Nephron (organoid): ENCODE measurements around the gene SLAMF8.

ENCODE experiments used
- H3K27ac Mint-ChIP-seq, 3 experiments: 2 replicates each; pipeline ENCODE4 v1.8.0; 2020; ENCODE audit warnings: mixed read lengths in 3 of 3, mild to moderate bottlenecking in 2 of 3, moderate library complexity in 1 of 3
- H3K27me3 Mint-ChIP-seq: 2 replicates; pipeline ENCODE4 v1.8.0; 2021; ENCODE audit warnings: low read depth, mild to moderate bottlenecking, moderate library complexity, mixed read lengths
- H3K36me3 Mint-ChIP-seq: 2 replicates; pipeline ENCODE4 v1.8.0; 2020; ENCODE audit warnings: low read depth, mixed read lengths
- H3K4me1 Mint-ChIP-seq: 2 replicates; pipeline ENCODE4 v1.8.0; 2020; ENCODE audit warnings: mixed read lengths
- H3K4me3 Mint-ChIP-seq, 3 experiments: 2 replicates each; pipeline ENCODE4 v1.8.0; 2020; ENCODE audit warnings: mild to moderate bottlenecking in 3 of 3, mixed read lengths in 3 of 3, moderate library complexity in 2 of 3
- H3K9me3 Mint-ChIP-seq: 2 replicates; pipeline ENCODE4 v1.8.0; 2020; ENCODE audit warnings: mixed read lengths
- CTCF ChIP-seq, 3 experiments: fragments of 200-600 bp; sonication (generic); IDR thresholded peaks; one replicate each; pipeline ENCODE4 v1.5.0; 2021; ENCODE audit warnings: antibody characterized with exemption in 3 of 3; ENCODE audit not compliant: unreplicated experiment in 3 of 3

SLAMF8 gene

GRCh38 chr1:159803956-159804689 is 22.6 kb upstream of the SLAMF8 start:
- H3K4me3 Mint-ChIP-seq = no peak overlapping the region
- no peak overlapping the region for H3K27ac Mint-ChIP-seq
- no peaks in the 10 kb centered on the region for H3K36me3 Mint-ChIP-seq
- H3K27me3 Mint-ChIP-seq = peaks cover 30% of the 10 kb centered on the region
- TF ChIP-seq CTCF (IDR thresholded peaks at IDR 0.05; ENCODE audit: unreplicated experiment in 3 of 3) = no peak
- H3K4me1 Mint-ChIP-seq = no peaks in the 10 kb centered on the region
- no peaks in the 10 kb centered on the region for H3K9me3 Mint-ChIP-seq

GRCh38 chr1:159804924-159805323 is 21.7 kb upstream of the SLAMF8 start:
- Mint-ChIP-seq H3K4me3 (no peak overlapping the region), H3K27ac (no peak overlapping the region), H3K36me3 (no peaks in the 10 kb centered on the region), H3K4me1 (no peaks in the 10 kb centered on the region), H3K9me3 (no peaks in the 10 kb centered on the region), H3K27me3 (peaks cover 30% of the 10 kb centered on the region)
- TF ChIP-seq CTCF (IDR thresholded peaks at IDR 0.05; ENCODE audit: unreplicated experiment in 3 of 3) = no peak

GRCh38 chr1:159815926-159816325 is 10.7 kb upstream of the SLAMF8 start:
- Mint-ChIP-seq H3K4me1 (no peaks in the 10 kb centered on the region), H3K27ac (no peak overlapping the region), H3K27me3 (peaks cover 19% of the 10 kb centered on the region), H3K36me3 (no peaks in the 10 kb centered on the region), H3K4me3 (no peak overlapping the region), H3K9me3 (no peaks in the 10 kb centered on the region)
- no peak for TF ChIP-seq CTCF (IDR thresholded peaks at IDR 0.05; ENCODE audit: unreplicated experiment in 3 of 3)

GRCh38 chr1:159817276-159818041 is 9.2 kb upstream of the SLAMF8 start:
- Mint-ChIP-seq H3K36me3 (no peaks in the 10 kb centered on the region), H3K9me3 (no peaks in the 10 kb centered on the region), H3K27me3 (peaks cover 21% of the 10 kb centered on the region), H3K27ac (peak overlapping the region in 2 of 3 experiments; percentile 8 to 90), H3K4me1 (no peaks in the 10 kb centered on the region), H3K4me3 (no peak overlapping the region)
- TF ChIP-seq CTCF (IDR thresholded peaks at IDR 0.05; ENCODE audit: unreplicated experiment in 3 of 3) = no peak

GRCh38 chr1:159821171-159821867 is 5.4 kb upstream of the SLAMF8 start:
- peaks cover 7% of the 10 kb centered on the region for H3K4me1 Mint-ChIP-seq
- peaks cover 50% of the 10 kb centered on the region for H3K27me3 Mint-ChIP-seq
- H3K27ac Mint-ChIP-seq = peak overlapping the region in 2 of 3 experiments; percentile 78 to 85
- no peaks in the 10 kb centered on the region for H3K9me3 Mint-ChIP-seq
- TF ChIP-seq CTCF (IDR thresholded peaks at IDR 0.05; ENCODE audit: unreplicated experiment in 3 of 3) = peak in 1 of 3 experiments; percentile 17
- H3K4me3 Mint-ChIP-seq = no peak overlapping the region
- no peaks in the 10 kb centered on the region for H3K36me3 Mint-ChIP-seq
